ENCODE measurements around the gene LDLRAD4.

LDLRAD4 gene

DNA sequence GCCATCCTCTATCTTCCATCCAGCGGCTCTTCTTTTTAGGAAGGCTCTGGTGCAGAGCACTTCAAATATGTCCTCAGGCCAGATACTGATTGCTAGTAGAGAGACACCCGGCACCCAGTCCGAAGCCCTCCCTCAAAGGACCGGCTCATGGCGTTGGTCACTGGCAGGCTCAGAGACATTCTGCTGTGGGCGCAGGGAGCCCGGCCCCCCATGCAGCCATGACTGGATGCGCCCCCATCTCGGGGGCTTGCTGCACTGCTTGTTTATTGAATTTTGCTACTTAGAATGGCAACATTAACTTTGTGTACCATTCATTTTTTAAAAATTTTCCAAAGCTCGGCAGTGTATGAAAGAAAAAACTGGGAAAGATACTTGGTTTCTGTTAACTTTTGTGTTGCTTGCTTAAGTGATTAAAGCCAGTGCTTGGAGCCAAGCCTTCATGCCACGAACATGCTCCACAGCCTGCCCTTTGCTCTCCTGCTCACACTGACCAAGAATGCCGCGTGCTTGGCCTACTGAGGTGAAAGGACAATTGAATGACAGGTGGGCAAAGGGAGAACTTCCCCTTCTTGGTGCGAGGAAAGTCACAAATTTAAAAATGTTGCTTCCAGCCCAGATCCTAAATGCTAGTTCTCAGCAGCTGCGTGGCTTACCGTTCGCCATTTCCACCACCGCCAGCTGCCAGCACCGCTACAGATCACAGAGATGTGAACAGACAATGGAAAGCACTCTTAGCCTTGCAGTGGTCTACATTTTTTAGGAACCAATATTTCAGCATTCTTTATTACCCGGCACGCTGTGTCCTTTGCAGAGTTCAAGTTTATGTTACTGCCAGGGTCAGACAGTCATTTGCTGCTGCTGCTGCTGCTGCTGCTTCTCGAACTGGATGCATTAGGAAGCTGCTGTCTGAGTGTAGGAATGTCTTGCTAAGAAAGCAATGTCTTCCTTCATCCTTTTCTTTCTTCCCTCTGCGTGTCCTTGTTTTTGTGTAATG is 431.1 kb downstream of the LDLRAD4 start:
- TF ChIP-seq, protein P1, sequence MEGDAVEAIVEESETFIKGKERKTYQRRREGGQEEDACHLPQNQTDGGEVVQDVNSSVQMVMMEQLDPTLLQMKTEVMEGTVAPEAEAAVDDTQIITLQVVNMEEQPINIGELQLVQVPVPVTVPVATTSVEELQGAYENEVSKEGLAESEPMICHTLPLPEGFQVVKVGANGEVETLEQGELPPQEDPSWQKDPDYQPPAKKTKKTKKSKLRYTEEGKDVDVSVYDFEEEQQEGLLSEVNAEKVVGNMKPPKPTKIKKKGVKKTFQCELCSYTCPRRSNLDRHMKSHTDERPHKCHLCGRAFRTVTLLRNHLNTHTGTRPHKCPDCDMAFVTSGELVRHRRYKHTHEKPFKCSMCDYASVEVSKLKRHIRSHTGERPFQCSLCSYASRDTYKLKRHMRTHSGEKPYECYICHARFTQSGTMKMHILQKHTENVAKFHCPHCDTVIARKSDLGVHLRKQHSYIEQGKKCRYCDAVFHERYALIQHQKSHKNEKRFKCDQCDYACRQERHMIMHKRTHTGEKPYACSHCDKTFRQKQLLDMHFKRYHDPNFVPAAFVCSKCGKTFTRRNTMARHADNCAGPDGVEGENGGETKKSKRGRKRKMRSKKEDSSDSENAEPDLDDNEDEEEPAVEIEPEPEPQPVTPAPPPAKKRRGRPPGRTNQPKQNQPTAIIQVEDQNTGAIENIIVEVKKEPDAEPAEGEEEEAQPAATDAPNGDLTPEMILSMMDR (IDR thresholded peaks at IDR 0.05; ENCODE audit: insufficient read depth, low read depth, low read length, missing control alignments) = no peak
- H3K4me3 ChIP-seq (ENCODE audit: low read length) = no peak overlapping the region
- DNase-seq (ENCODE audit: low read depth) = no peak

DNA sequence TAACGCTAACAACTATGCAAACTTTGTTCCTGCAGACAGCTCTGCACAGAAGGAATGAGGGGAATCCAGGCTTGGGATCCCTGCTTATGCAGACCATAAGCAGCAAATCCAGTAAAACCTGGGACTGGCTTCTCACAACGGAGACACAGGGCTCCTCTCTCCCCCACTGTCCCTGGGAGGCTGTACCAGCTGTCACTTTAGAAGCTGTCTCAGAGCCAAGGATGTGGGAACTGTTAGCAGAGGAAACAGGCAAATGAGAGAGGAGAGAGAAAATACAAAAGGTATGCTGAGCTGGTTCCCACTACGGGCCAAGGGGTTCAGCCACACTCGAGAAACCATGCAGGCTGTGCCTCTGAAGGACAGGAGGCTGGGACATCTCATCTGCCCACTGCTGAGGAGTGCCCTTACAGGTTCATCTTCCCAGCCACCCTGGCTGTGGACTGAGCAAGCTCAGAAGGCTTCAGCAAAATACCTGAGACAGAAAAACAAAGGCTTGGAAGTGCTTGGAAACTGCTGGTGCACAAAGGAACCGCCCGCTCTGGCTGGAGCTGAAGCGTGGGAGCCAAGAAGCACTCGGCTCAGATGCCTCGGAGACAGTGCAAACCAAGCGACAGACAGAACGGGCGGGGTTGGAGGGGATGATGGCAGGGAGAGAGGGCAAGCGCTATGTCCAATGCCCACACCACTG is 435.3 kb downstream of the LDLRAD4 start:
- no peak for DNase-seq (ENCODE audit: low read depth)
- no peak overlapping the region for H3K4me3 ChIP-seq (ENCODE audit: low read length)
- TF ChIP-seq, protein P1 (IDR thresholded peaks at IDR 0.05; ENCODE audit: insufficient read depth, low read depth, low read length, missing control alignments) = no peak

DNA sequence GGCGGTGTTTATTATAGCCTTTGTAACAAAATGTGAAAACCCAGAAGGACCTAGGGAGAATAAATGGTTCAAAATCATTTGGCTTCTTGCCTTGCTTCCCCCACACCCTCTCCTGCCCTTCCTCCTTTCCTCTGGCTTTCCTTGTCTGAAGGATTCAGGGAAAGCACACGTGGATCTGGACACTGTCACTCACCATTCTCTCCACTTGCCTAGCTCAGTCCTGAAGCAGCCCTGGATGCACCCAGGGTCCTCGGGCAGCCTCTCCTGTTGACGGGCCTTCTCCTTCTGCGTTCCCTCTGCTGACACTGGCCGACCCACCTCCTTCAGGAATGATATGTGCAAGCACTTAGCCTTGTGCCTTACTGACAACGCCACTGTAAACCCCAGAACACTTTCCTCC is 439.4 kb downstream of the LDLRAD4 start:
- no peak for DNase-seq (ENCODE audit: low read depth)
- H3K4me3 ChIP-seq (ENCODE audit: low read length) = no peak overlapping the region
- TF ChIP-seq, protein P1 (IDR thresholded peaks at IDR 0.05; ENCODE audit: insufficient read depth, low read depth, low read length, missing control alignments) = no peak

DNA sequence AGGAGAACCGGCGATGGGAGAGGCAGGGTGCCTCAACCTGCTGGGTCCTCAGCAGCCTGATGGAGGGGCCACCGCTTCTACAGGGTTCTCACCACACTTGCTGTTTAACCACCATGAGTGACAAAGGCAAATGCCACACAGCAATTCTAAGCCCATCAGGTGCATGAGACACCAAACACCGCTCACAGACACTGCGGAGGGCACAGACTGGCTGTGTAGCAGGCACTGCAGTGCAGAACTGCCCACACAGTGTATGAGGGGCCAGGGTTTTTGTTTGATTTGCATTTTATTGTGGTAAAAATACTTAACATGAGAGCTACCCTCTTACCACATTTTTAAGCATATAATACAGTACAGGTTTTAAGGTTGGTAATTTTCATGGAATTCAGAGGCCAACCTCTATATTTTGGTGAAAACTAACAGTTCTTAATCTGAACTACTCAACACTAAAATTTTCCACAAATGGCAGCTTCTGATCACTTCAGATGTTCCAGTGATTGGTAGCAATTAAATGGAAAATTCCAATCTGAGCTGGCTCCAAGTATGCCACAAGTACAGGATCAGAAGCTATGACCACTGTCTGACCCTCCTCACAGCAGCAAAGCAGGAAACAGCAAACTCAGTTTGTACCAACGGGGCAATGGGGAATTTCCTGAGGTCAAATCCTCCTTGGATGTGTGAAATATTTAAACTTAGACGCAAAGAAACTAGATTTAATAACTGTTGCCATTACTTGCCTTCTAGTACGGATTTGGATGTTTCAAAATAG is 440.1 kb downstream of the LDLRAD4 start:
- H3K4me3 ChIP-seq (ENCODE audit: low read length) = no peak overlapping the region
- no peak for DNase-seq (ENCODE audit: low read depth)
- TF ChIP-seq, protein P1 (IDR thresholded peaks at IDR 0.05; ENCODE audit: insufficient read depth, low read depth, low read length, missing control alignments) = no peak

DNA sequence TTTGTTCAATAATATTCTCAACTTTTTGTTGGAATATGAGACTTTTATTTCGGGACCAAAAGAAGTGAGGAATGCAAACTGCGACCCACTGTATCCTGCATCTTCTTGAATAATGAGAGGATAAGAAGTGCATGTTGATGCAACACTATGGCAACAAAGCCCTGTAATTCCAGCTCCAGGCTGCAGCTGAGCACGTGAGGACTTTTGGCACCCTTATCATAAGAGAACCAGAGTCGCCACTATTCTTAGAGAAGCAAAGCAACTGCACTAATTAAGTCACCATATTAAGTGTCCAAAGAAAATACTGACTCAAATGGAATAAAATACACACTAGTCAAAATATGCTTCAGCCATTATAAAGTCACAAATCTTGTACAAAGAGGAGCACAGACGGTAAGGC is 441.9 kb downstream of the LDLRAD4 start:
- no peak for DNase-seq (ENCODE audit: low read depth)
- TF ChIP-seq, protein P1 (IDR thresholded peaks at IDR 0.05; ENCODE audit: insufficient read depth, low read depth, low read length, missing control alignments) = no peak

DNA sequence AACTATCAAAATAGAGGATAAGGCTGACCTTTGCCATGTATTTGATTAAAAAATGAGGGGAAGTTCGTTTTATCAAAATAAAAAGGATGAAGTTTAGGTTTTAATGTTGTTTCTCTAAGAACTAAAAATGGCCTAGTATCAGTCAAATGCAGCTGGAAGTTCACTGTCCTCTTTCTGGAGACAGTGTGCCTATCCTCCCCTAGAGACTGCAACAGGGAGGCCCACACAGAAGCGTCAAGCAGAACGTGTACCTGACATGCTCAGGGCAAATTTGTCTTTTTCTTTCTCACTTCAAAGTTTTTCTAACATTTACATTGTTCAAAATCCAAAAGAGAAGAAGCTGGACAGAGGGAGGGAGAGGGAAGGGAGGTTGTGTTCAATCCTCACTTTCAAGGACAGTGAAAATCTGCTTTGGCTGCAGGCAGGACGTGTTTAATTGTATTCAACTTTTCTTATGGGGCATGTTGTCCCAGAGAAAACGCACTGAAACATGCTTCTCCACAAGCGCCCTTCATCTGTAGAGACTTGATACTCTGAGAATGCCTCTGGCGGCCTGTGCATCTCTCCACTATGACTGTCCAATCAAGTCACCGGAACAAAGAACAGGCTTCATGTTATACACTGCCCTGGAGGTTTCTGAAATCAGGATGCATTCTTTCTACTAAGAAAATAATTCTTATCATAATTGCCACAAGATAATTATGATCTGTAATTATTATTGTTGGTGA is 442.7 kb downstream of the LDLRAD4 start:
- no peak for DNase-seq (ENCODE audit: low read depth)
- no peak overlapping the region for H3K4me3 ChIP-seq (ENCODE audit: low read length)
- TF ChIP-seq, protein P1 (IDR thresholded peaks at IDR 0.05; ENCODE audit: insufficient read depth, low read depth, low read length, missing control alignments) = no peak

More for the DNA sequence above, 441.9 kb downstream of the LDLRAD4 start:
- no peak overlapping the region for H3K4me3 ChIP-seq (ENCODE audit: low read length)

Data from epithelial cell of esophagus (primary cell).